Activated T-cell treated with anti-CD3 and anti-CD28 coated beads, Interleukin-2, amount 50 U/mL, for 72 hours (primary cell): ENCODE data around the gene NEK6. TPM values are rescaled to one million over a fixed set of nuclear protein-coding genes. Genes with fewer than 3 reads are reported as not detected.
A peak's percentile ranks its signal among the peaks of the same experiment; 100 is the strongest.

ENCODE experiments used
- ATAC-seq, 2 donors: fragments of 150-1000 bp; cut with Tn5 transposase; replicated peaks in 1 of 2; 2 replicates each; pipeline ENCODE4 v1.10.0; 2021; ENCODE audit warnings: moderate library complexity in 2 of 2, mild to moderate bottlenecking in 1 of 2
- DNase-seq, 2 donors: peaks; one replicate each; pipeline ENCODE4 v3.0.0; 2021 to 2022; ENCODE audit warnings: mixed read lengths in 1 of 2
- H3K27ac Mint-ChIP-seq: one replicate; pipeline ENCODE4 v1.8.0; 2022; ENCODE audit warnings: mild to moderate bottlenecking, moderate library complexity, mixed read lengths
- H3K27me3 Mint-ChIP-seq: one replicate; pipeline ENCODE4 v1.8.0; 2022; ENCODE audit warnings: low read depth, mixed read lengths
- H3K36me3 Mint-ChIP-seq, 2 donors: one replicate each; pipeline ENCODE4 v1.8.0; 2022; ENCODE audit warnings: mixed read lengths in 2 of 2, mild to moderate bottlenecking in 1 of 2; ENCODE audit not compliant: insufficient read depth in 2 of 2
- H3K4me1 Mint-ChIP-seq: one replicate; pipeline ENCODE4 v1.8.0; 2022; ENCODE audit warnings: low read depth, mixed read lengths
- H3K4me3 Mint-ChIP-seq, 2 donors: one replicate each; pipeline ENCODE4 v1.8.0; 2022; ENCODE audit warnings: mild to moderate bottlenecking in 2 of 2, mixed read lengths in 2 of 2, moderate library complexity in 2 of 2
- H3K9me3 Mint-ChIP-seq, 2 donors: one replicate each; pipeline ENCODE4 v1.8.0; 2022; ENCODE audit warnings: mixed read lengths in 2 of 2
- total RNA-seq, 2 donors: library from RNA; stranded (reverse); gene quantifications; one replicate each; pipeline ENCODE4 v1.2.3, GENCODE V29; 2022

NEK6 gene
- total RNA-seq, 2 donors from 2014 or later = 8.1 to 8.5 TPM

- peaks cover 56% of the 10 kb centered on the region for H3K4me1 Mint-ChIP-seq
These were observed 106.4 kb downstream of the NEK6 start for GRCh38 chr9:124364141-124364540.

DNA sequence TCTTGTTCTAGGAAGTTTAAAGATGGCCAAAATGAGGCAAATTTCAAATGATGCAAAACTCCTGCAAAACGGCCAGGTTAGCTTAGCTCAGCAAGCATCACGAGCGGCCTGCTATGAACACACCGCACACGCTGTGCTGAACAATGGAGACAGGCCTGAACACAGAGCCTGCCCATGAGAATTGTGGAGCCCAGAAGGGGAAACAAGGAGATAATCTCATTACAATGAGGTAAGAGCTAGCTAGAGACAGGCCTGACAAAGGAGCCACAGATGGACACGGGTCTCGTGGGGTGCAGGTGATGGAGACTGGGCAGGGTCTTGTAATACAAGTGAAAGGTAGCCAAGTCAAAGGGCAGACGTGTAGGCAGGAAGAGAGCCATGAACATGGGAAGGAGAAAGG lies 107.3 kb downstream of the NEK6 start:
- H3K36me3 Mint-ChIP-seq = peaks cover 1 to 9% of the 10 kb centered on the region in 2 donors
- no peaks in the 10 kb centered on the region for H3K27me3 Mint-ChIP-seq
- no peaks in the 10 kb centered on the region for H3K9me3 Mint-ChIP-seq
- H3K4me1 Mint-ChIP-seq = peaks cover 48% of the 10 kb centered on the region
- no peak for DNase-seq
- H3K4me3 Mint-ChIP-seq = no peak overlapping the region
- H3K27ac Mint-ChIP-seq = peak overlapping the region; percentile 33
- ATAC-seq = no peak

More at GRCh38 chr9:124364141-124364540, 106.4 kb downstream of the NEK6 start:
- Mint-ChIP-seq H3K4me3 (no peak overlapping the region), H3K27ac (no peak overlapping the region), H3K27me3 (no peaks in the 10 kb centered on the region), H3K36me3 (peaks cover 1 to 9% of the 10 kb centered on the region in 2 donors), H3K9me3 (no peaks in the 10 kb centered on the region)
- DNase-seq = no peak
- no peak for ATAC-seq

- Mint-ChIP-seq H3K4me3 (no peak overlapping the region), H3K36me3 (peaks cover 1 to 9% of the 10 kb centered on the region in 2 donors), H3K27me3 (no peaks in the 10 kb centered on the region), H3K9me3 (no peaks in the 10 kb centered on the region), H3K27ac (no peak overlapping the region), H3K4me1 (peaks cover 43% of the 10 kb centered on the region)
- ATAC-seq = no peak
- no peak for DNase-seq
These were observed 108.9 kb downstream of the NEK6 start for GRCh38 chr9:124366476-124367220.

DNA sequence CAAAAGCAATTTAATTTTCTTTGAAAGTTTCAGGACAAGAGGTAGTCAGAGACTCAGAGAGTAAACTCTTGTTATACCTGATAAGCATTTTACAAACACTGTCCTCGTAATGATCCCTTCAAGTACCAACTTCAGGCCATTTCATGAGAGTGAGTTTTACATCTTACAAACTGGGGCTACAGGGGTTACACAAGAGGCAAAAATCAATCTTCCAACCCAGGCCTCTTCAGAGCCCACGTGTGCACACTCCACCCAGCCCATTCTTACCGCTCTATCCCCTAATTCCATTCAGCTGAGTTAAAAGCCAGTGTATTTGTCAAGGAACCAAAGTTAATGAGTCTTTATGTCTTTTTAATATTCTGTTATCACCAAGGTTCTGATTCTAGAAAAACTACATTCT lies 110.9 kb downstream of the NEK6 start:
- H3K4me1 Mint-ChIP-seq = peaks cover 52% of the 10 kb centered on the region
- peak overlapping the region; percentile 11 for H3K27ac Mint-ChIP-seq
- H3K27me3 Mint-ChIP-seq = no peaks in the 10 kb centered on the region
- DNase-seq (no peak), ATAC-seq (no peak)
- no peaks in the 10 kb centered on the region for H3K9me3 Mint-ChIP-seq
- no peak overlapping the region for H3K4me3 Mint-ChIP-seq
- peaks cover 1 to 9% of the 10 kb centered on the region in 2 donors for H3K36me3 Mint-ChIP-seq

DNA sequence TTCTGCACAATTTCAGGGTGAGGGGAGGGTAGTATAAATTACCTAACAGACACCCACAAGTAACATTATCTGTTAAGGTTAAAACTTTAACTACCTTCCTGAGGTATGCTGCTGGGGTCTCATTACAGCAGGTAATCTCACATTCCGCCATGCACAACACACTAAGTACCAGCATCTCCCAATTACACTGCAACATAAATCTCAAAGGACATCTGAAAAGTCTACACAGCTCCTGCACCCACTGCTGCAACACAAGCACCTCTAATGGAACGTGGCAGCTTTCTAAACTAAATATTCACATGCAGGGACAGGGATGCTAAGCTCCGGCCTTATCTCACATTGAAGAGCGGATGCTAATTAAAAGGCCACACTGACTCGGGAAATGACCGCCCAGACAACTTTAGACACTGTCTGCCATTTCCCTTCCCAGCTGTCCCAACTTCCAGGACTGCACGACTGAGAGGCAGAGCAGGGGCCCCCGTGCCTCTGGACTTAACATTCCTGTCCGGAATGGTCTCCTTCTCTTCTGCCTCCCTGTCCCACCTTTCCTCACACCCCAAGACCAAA lies 111.6 kb downstream of the NEK6 start:
- Mint-ChIP-seq H3K27ac (no peak overlapping the region), H3K27me3 (no peaks in the 10 kb centered on the region), H3K4me1 (peaks cover 52% of the 10 kb centered on the region), H3K36me3 (peaks cover 1 to 9% of the 10 kb centered on the region in 2 donors), H3K4me3 (no peak overlapping the region), H3K9me3 (no peaks in the 10 kb centered on the region)
- ATAC-seq (no peak), DNase-seq (no peak)

DNA sequence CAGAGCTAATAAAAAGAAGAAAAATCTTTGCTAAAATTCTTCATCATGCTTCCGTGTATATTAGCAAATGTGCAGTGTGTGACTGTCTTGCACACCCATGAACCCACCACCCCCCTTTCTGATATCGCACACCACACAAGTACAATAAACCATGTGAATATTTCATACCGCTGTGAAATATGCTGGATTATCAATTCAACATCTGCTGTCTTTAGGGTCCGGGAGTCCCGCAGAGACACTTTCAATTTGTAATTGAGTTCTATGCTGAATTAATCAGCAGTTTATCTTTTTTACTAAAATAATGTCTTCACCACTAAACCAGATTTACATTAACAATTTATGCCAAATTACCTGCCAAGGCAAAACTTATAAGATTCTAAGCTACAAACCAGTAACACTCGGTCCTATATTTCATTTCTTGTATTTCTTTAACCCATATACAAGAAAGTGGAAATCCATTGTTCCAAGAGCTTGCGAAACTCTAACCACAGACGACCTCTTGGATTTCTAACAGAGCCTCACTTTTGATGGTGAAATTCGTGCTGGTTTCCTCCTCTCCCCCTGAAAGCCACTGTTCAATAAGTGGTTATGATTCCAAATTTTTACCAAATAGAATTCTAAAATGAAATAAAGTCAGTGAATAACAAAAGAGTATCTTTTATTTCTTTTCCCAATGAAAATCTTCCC lies 113.3 kb downstream of the NEK6 start:
- no peak for ATAC-seq
- no peak for DNase-seq
- H3K4me3 Mint-ChIP-seq = no peak overlapping the region
- peaks cover 40% of the 10 kb centered on the region for H3K4me1 Mint-ChIP-seq
- H3K27me3 Mint-ChIP-seq = no peaks in the 10 kb centered on the region
- peaks cover 1 to 4% of the 10 kb centered on the region in 2 donors for H3K36me3 Mint-ChIP-seq
- no peaks in the 10 kb centered on the region for H3K9me3 Mint-ChIP-seq
- no peak overlapping the region for H3K27ac Mint-ChIP-seq

DNA sequence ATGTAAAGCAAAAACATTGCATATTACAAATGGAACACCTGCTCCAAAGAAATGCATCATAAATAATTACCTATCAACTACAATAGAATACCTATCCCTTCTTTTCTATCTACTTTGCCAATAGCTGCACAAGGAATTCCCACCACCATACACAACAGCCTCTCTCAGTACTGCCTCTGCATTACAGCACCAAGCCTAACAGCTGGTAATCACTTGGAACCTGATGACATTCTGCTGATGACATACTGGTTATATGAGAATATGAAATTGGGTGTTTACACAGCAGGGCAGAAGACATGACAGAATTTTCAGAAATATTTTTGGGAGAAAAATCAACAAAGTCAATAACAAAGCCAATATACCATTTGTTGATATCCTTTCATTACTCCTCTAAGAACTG lies 114.3 kb downstream of the NEK6 start:
- no peak for DNase-seq
- Mint-ChIP-seq H3K27me3 (no peaks in the 10 kb centered on the region), H3K27ac (no peak overlapping the region), H3K4me3 (no peak overlapping the region), H3K4me1 (peaks cover 32% of the 10 kb centered on the region), H3K9me3 (no peaks in the 10 kb centered on the region), H3K36me3 (peaks cover 0 to 4% of the 10 kb centered on the region in 2 donors)
- no peak for ATAC-seq

DNA sequence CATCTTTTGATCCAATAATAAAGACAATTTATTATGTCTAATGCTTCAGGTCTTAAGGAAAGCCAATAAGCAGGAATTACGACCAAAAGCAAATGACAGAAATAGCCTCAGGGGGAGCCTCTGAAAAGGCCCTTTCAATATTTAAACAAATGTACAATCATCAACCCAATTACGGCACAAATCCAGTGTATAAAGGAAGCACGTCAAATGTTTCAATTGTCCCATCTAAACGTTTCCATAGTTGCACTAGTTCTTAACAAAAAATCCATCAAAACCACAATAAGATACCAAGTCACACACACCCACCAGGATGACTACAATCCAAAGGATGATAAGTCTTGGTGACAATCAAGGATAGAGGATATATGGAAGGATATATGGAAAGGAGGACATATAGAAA lies 115.6 kb downstream of the NEK6 start:
- Mint-ChIP-seq H3K4me3 (no peak overlapping the region), H3K9me3 (no peaks in the 10 kb centered on the region), H3K4me1 (peaks cover 19% of the 10 kb centered on the region), H3K27me3 (no peaks in the 10 kb centered on the region), H3K36me3 (peaks cover 0 to 4% of the 10 kb centered on the region in 2 donors), H3K27ac (no peak overlapping the region)
- DNase-seq = no peak
- ATAC-seq = no peak

- H3K27ac Mint-ChIP-seq = no peak overlapping the region
- H3K27me3 Mint-ChIP-seq = no peaks in the 10 kb centered on the region
- H3K36me3 Mint-ChIP-seq = peaks cover 0 to 4% of the 10 kb centered on the region in 2 donors
- ATAC-seq (no peak), DNase-seq (no peak)
- no peak overlapping the region for H3K4me3 Mint-ChIP-seq
- H3K9me3 Mint-ChIP-seq = no peaks in the 10 kb centered on the region
- peaks cover 17% of the 10 kb centered on the region for H3K4me1 Mint-ChIP-seq
These were observed 116.1 kb downstream of the NEK6 start for GRCh38 chr9:124373851-124374250.

- ATAC-seq (no peak), DNase-seq (no peak)
- Mint-ChIP-seq H3K4me3 (no peak overlapping the region), H3K36me3 (peaks cover 0 to 10% of the 10 kb centered on the region in 2 donors), H3K27ac (no peak overlapping the region), H3K27me3 (no peaks in the 10 kb centered on the region), H3K4me1 (peaks cover 17% of the 10 kb centered on the region), H3K9me3 (no peaks in the 10 kb centered on the region)
These were observed 118.0 kb downstream of the NEK6 start for GRCh38 chr9:124375726-124376125.

DNA sequence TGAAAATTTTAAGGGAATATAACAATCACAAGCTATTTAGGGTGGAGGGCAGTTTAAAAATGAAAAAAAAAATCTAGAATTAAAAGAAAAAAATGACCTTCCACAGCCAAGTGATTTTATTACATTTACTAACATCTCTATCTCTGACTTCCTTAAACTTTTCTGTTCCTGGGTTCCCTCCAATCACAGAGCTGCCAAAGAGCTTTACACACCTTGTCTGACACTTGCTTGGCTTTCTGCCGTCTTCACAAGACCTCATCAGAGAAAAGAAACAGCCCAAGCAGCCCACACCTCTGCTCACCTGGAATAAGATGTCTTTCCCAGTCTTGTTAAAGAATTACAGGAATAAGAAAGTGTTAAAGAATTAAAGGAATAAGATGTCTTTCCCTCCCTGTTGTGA lies 118.6 kb downstream of the NEK6 start:
- no peaks in the 10 kb centered on the region for H3K27me3 Mint-ChIP-seq
- no peaks in the 10 kb centered on the region for H3K9me3 Mint-ChIP-seq
- ATAC-seq = no peak
- peaks cover 12% of the 10 kb centered on the region for H3K4me1 Mint-ChIP-seq
- DNase-seq = no peak
- peaks cover 0 to 10% of the 10 kb centered on the region in 2 donors for H3K36me3 Mint-ChIP-seq
- no peak overlapping the region for H3K27ac Mint-ChIP-seq
- no peak overlapping the region for H3K4me3 Mint-ChIP-seq

GRCh38 chr9:124377551-124378406 lies 120.0 kb downstream of the NEK6 start:
- Mint-ChIP-seq H3K27me3 (no peaks in the 10 kb centered on the region), H3K4me3 (no peak overlapping the region), H3K9me3 (no peaks in the 10 kb centered on the region), H3K36me3 (peaks cover 0 to 14% of the 10 kb centered on the region in 2 donors), H3K4me1 (peaks cover 6% of the 10 kb centered on the region), H3K27ac (no peak overlapping the region)
- DNase-seq = no peak
- ATAC-seq = no peak
